ENCODE results near the gene ANXA6.

Gene ANXA6

DNA sequence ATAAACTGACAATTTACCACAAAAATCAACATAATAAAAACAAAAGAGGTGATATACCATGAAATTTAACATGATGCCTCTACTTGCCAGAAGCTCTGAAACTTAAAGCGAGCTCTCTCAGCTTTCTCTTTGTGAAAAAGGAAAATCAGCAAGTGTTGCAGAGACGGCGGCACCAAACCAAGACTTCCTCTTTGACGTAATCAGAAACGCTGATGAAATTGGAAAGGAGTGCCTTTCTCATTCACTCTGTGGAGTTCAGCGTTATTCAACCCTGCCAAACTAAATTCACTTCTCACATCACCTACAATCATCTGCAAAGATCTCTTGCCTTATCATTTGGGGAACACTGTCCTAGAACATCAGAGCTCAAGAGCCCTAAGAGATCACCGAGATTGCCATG lies 32.2 kb downstream of the ANXA6 start:
- H3K4me3 ChIP-seq (ENCODE audit: control insufficient read depth, low read depth, low read length), result no peak overlapping the region
- TF ChIP-seq, protein P1, sequence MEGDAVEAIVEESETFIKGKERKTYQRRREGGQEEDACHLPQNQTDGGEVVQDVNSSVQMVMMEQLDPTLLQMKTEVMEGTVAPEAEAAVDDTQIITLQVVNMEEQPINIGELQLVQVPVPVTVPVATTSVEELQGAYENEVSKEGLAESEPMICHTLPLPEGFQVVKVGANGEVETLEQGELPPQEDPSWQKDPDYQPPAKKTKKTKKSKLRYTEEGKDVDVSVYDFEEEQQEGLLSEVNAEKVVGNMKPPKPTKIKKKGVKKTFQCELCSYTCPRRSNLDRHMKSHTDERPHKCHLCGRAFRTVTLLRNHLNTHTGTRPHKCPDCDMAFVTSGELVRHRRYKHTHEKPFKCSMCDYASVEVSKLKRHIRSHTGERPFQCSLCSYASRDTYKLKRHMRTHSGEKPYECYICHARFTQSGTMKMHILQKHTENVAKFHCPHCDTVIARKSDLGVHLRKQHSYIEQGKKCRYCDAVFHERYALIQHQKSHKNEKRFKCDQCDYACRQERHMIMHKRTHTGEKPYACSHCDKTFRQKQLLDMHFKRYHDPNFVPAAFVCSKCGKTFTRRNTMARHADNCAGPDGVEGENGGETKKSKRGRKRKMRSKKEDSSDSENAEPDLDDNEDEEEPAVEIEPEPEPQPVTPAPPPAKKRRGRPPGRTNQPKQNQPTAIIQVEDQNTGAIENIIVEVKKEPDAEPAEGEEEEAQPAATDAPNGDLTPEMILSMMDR (IDR thresholded peaks at IDR 0.05; ENCODE audit: control insufficient read depth, insufficient read depth, low read depth, low read length, missing control alignments), result no peak
- no peak for DNase-seq (ENCODE audit: low read depth)

DNA sequence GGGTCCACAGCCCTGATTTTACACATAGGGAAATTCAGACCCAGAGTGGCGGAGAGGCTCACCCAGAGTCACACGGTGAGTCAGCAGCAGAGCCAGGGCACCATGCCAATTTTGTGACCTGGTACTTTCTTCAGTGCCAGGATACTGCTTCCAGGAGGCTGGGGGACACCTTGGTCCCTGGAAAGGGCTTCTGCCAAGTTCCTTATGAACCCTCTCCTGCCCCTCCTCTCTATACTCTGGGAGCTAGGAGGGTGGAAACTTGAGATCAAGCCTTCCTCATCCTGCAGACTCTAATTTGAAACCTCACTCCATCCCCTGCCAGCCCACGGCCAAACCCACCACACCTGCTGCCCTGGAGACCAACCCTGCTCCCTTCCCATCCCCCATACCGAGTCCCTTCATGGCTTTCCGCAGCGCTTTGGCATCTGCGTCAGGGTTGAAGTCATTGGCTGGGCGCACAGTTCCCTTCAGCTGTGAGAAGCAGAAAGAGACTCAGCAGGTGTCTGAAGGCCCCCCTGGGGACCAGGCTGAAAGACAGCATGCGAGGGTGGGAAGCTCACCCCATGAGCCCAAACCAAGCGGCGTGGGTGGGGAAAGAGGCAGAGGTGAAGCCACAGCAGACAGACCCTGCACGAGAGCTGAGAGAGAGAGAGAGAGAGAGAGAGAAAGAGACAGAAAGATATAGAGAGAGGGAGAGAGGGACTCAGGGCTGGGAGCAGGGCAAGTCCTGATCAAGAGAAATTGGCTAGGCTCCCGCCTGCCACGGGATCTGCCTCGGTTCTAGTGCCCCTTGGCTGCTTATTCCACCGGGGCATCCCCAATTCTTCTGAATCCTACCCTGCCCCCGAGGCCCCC lies 33.5 kb downstream of the ANXA6 start:
- DNase-seq (ENCODE audit: low read depth), result no peak
- TF ChIP-seq, protein P1 (IDR thresholded peaks at IDR 0.05; ENCODE audit: control insufficient read depth, insufficient read depth, low read depth, low read length, missing control alignments), result no peak
- H3K4me3 ChIP-seq (ENCODE audit: control insufficient read depth, low read depth, low read length), result no peak overlapping the region

DNA sequence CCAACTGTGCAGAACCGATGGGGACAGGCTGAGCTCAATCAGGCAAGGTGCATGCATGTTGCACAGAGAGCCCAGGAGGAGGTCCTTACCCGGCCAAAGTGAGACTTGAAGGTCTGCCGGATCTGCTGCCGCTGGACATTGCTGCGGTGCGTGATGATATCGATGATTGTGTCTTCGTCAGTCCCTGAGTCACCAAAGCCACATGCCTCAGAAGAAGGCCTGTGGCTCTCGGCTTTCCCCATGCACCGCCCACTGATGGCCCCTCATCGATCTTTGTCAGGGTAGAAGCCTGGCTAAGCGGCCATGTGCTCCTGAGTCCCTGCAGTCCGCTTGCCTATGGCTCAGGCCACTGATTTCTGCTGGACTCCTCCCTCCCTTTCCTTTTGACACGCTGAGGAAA lies 34.8 kb downstream of the ANXA6 start:
- DNase-seq (ENCODE audit: low read depth), result no peak
- H3K4me3 ChIP-seq (ENCODE audit: control insufficient read depth, low read depth, low read length), result no peak overlapping the region
- TF ChIP-seq, protein P1 (IDR thresholded peaks at IDR 0.05; ENCODE audit: control insufficient read depth, insufficient read depth, low read depth, low read length, missing control alignments), result no peak

DNA sequence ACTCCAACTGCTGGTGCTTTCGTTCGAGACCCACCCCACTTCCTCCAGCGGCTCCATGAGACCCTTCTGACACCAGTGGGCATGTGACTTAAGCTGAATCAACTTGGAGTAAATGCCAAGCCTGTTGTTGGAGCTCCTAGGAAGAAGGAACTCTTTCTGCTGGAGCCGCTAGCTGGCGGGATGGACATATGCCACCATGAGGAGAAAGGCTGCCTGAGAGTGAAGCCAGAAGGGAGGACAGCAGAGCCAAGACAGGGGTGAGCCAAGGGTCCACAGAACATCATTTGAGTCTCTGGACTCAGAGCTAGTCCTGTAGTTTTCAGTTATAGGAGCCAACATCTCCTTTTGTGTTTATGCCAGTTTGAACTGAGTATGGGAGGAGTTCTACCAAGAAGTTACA lies 35.9 kb downstream of the ANXA6 start:
- TF ChIP-seq, protein P1 (IDR thresholded peaks at IDR 0.05; ENCODE audit: control insufficient read depth, insufficient read depth, low read depth, low read length, missing control alignments), result no peak
- no peak overlapping the region for H3K4me3 ChIP-seq (ENCODE audit: control insufficient read depth, low read depth, low read length)

DNA sequence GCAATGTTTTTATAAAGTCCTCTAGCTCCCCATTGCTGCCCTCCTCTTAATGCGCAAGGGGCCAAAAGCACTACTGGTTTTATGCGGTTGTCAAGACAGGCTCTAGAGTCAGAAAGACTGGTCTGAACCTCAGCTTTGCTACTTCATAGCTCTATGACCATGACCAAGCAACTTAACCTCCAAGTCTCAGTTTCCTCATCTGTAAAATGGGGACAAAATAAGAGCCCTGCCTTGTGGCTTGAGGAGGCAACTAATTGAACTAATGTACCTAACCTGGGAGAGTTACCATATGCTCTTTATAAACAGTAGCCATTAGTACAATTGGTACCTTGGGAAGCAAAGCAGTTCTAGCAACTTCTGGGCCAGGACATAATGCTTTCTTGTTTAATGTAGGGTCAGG lies 36.5 kb downstream of the ANXA6 start:
- TF ChIP-seq, protein P1 (IDR thresholded peaks at IDR 0.05; ENCODE audit: control insufficient read depth, insufficient read depth, low read depth, low read length, missing control alignments), result no peak

More for the DNA sequence above, 35.9 kb downstream of the ANXA6 start:
- no peak for DNase-seq (ENCODE audit: low read depth)

DNA sequence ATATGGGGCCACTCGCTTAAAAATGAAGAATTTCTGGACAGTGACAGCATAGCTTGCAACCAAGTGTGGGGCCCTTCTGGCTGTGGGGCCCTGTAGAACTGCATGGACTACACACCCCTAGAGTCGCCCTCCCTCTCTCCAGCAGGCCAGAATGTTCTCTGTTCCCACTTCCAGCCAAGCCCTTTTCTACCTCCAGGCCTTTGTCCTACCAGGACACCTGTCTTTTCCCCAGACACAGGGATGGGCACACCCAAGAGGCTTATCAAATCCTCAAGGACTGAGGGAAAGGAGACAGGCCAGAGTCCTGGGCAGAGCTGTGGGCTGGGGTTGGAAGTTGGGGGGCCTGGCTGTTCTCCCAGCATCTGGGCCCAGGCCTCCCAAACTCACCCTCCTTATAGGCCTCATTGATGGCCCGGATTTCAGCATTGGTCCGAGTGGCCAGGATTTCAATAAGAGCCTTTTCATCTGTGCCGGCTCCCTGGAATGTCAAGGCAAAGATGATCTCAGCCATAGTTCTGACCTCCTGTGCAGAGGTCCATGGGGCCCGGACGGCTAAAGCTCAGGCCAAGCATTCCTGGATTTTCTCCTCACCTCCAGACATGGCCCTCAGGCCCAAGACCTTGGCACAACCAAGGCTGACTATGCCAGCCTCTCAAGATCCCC lies 38.5 kb downstream of the ANXA6 start:
- TF ChIP-seq, protein P1 (IDR thresholded peaks at IDR 0.05; ENCODE audit: control insufficient read depth, insufficient read depth, low read depth, low read length, missing control alignments), result no peak
- H3K4me3 ChIP-seq (ENCODE audit: control insufficient read depth, low read depth, low read length), result no peak overlapping the region
- no peak for DNase-seq (ENCODE audit: low read depth)

More for the DNA sequence above, 36.5 kb downstream of the ANXA6 start:
- no peak for DNase-seq (ENCODE audit: low read depth)
- no peak overlapping the region for H3K4me3 ChIP-seq (ENCODE audit: control insufficient read depth, low read depth, low read length)
